PC-3 (cell line): Measurements from ENCODE around the gene CFAP65. TPM values are rescaled to one million over a fixed set of nuclear protein-coding genes. Genes with fewer than 3 reads are reported as not detected.

Experiments
- ATAC-seq: fragments of 200-7000 bp; cut with Tn5 transposase; 2 replicates; pipeline ENCODE4 v1.9.1; 2020; ENCODE audit warnings: mild to moderate bottlenecking, moderate library complexity
- BruUV-seq: library from RNA; stranded (reverse); fragments of 400-500 nt; replicated peaks from 2 replicates; lab custom pipeline; 2021; lab: Mats Ljungman, UMichigan
- CTCF ChIA-PET: fragments of 300-600 bp; sonication (Branson Sonifier 250); formaldehyde crosslinking; loops from one replicate; lab custom pipeline; 2022; ENCODE audit warnings: antibody characterized with exemption; lab: Charles Lee
- POLR2A ChIA-PET: fragments of 300-600 bp; sonication (Branson Sonifier 250); formaldehyde crosslinking; loops from one replicate; lab custom pipeline; 2022; ENCODE audit warnings: antibody characterized with exemption; ENCODE audit not compliant: unreplicated experiment; lab: Charles Lee
- DNase-seq: peaks from one replicate; pipeline ENCODE4 v3.0.0-alpha.2; 2015
- H2AFZ ChIP-seq: fragments of 300-600 bp; sonication (generic); 2 replicates; pipeline ENCODE4 v1.6.0; 2016; ENCODE audit warnings: antibody characterized with exemption, low read length
- H3F3A ChIP-seq: fragments of 300-600 bp; sonication (generic); one replicate; pipeline ENCODE4 v1.6.0; 2017; ENCODE audit warnings: antibody characterized with exemption, low read length, control low read depth, mild to moderate bottlenecking; ENCODE audit not compliant: unreplicated experiment
- H3K27ac ChIP-seq: fragments of 300-600 bp; sonication (generic); 2 replicates; pipeline ENCODE4 v1.5.1; 2016; ENCODE audit warnings: mild to moderate bottlenecking, low read length
- H3K27me3 ChIP-seq: fragments of 300-600 bp; sonication (generic); 2 replicates; pipeline ENCODE4 v1.6.1; 2016; ENCODE audit warnings: low read length, mixed read lengths
- H3K36me3 ChIP-seq: fragments of 300-600 bp; sonication (generic); 2 replicates; pipeline ENCODE4 v1.6.1; 2016; ENCODE audit warnings: low read depth, mixed run types, low read length, mixed read lengths
- H3K4me1 ChIP-seq: fragments of 300-600 bp; sonication (generic); 2 replicates; pipeline ENCODE4 v1.5.1; 2016; ENCODE audit warnings: low read length; ENCODE audit not compliant: insufficient read depth
- H3K4me2 ChIP-seq: fragments of 300-600 bp; sonication (generic); 2 replicates; pipeline ENCODE4 v1.6.0; 2016; ENCODE audit warnings: low read length
- H3K4me3 ChIP-seq: fragments of 300-600 bp; sonication (generic); 2 replicates; pipeline ENCODE4 v1.5.1; 2016; ENCODE audit warnings: mild to moderate bottlenecking, low read length, mixed read lengths
- H3K79me2 ChIP-seq: fragments of 300-600 bp; sonication (generic); 2 replicates; pipeline ENCODE4 v1.6.1; 2017; ENCODE audit warnings: low read length, mixed read lengths
- H3K9ac ChIP-seq: fragments of 300-600 bp; sonication (generic); 2 replicates; pipeline ENCODE4 v1.6.0; 2016; ENCODE audit warnings: mild to moderate bottlenecking, low read length
- H3K9me2 ChIP-seq: fragments of 300-600 bp; sonication (generic); replicated peaks from 2 replicates; pipeline ENCODE4 v1.6.1; 2016; ENCODE audit warnings: mixed run types, low read length, mixed read lengths
- H3K9me3 ChIP-seq: fragments of 300-600 bp; sonication (generic); 2 replicates; pipeline ENCODE4 v1.6.1; 2016; ENCODE audit warnings: low read length, mixed read lengths
- H4K20me1 ChIP-seq: fragments of 300-600 bp; sonication (generic); 2 replicates; pipeline ENCODE4 v1.6.1; 2016; ENCODE audit warnings: low read length, mixed read lengths
- EZH2 ChIP-seq: fragments of 300-600 bp; sonication (generic); IDR thresholded peaks from one replicate; pipeline ENCODE4 v1.6.1; 2017; ENCODE audit warnings: antibody characterized with exemption, mild to moderate bottlenecking, low read length; ENCODE audit not compliant: unreplicated experiment
- EZH2phosphoT487 ChIP-seq: fragments of 300-600 bp; sonication (generic); IDR thresholded peaks from 2 replicates; pipeline ENCODE4 v1.6.1; 2018; ENCODE audit warnings: mild to moderate bottlenecking, antibody characterized with exemption, low read length, borderline replicate concordance
- intact Hi-C: fragments of 100-400 bp; cut with micrococcal nuclease; formaldehyde crosslinking; loops from 2 replicates; pipeline ENCODE4 v1.9.0; 2023
- total RNA-seq: library from RNA; depleted of rRNA; stranded (reverse); fragments of >200 nt; gene quantifications from 2 replicates; pipeline ENCODE4 v1.2.3, GENCODE V29; 2014
- TF ChIP-seq, protein P1 (sequence below): fragments of 300-600 bp; sonication (generic); conservative IDR thresholded peaks from 2 replicates; pipeline ENCODE4 v1.5.1; 2017; ENCODE audit warnings: antibody characterized with exemption, low read depth, mild to moderate bottlenecking, low read length

CFAP65 gene
- total RNA-seq, 1 experiment from 2014 or later: 0.18 TPM

DNA sequence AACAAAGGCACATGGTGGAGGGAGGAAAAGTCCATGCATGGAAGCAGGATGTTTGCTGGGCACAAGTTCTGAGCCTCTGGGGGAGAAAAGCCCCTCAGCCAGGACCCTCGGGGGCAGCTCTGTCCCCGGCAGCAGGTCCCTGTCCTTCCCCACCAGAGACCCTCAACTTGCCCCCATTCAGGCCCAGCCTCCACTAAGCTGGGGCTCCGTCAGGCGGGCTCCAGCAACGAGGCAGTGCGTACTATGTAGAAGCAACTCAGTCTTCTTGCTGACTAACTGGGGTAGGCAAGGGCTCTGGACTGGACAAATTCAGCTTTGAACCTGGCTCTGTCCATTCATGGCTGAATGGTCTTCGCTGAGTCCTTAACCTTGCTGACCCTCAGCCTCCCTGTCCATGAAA, 23.0 kb downstream of the CFAP65 start:
- Histone ChIP-seq H3K79me2 (no peaks in the 10 kb centered on the region), H3K27ac (no peak overlapping the region), H3K4me3 (no peak overlapping the region), H2AFZ (no peak overlapping the region), H3K36me3 (no peaks in the 10 kb centered on the region), H3K4me1 (no peaks in the 10 kb centered on the region), H4K20me1 (no peaks in the 10 kb centered on the region), H3K9ac (no peak overlapping the region), H3K27me3 (no peaks in the 10 kb centered on the region), H3K4me2 (no peak overlapping the region), H3K9me3 (no peaks in the 10 kb centered on the region), H3F3A (no peaks in the 10 kb centered on the region), H3K9me2 (no peaks in the 10 kb centered on the region)
- no peak for TF ChIP-seq EZH2
- TF ChIP-seq, protein P1, sequence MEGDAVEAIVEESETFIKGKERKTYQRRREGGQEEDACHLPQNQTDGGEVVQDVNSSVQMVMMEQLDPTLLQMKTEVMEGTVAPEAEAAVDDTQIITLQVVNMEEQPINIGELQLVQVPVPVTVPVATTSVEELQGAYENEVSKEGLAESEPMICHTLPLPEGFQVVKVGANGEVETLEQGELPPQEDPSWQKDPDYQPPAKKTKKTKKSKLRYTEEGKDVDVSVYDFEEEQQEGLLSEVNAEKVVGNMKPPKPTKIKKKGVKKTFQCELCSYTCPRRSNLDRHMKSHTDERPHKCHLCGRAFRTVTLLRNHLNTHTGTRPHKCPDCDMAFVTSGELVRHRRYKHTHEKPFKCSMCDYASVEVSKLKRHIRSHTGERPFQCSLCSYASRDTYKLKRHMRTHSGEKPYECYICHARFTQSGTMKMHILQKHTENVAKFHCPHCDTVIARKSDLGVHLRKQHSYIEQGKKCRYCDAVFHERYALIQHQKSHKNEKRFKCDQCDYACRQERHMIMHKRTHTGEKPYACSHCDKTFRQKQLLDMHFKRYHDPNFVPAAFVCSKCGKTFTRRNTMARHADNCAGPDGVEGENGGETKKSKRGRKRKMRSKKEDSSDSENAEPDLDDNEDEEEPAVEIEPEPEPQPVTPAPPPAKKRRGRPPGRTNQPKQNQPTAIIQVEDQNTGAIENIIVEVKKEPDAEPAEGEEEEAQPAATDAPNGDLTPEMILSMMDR: no peak
- no peak for TF ChIP-seq EZH2phosphoT487
- no TSS peak for BruUV-seq
- ATAC-seq: no peak
- no peak for DNase-seq
- CTCF ChIA-PET: interaction anchor here (1.0 kb wide), 1 partner anchor 10 kb away, joined by 3 read pairs; no protein-coding TSS in a partner anchor
- intact Hi-C loops: no loop called here
- POLR2A ChIA-PET: no interaction called here

DNA sequence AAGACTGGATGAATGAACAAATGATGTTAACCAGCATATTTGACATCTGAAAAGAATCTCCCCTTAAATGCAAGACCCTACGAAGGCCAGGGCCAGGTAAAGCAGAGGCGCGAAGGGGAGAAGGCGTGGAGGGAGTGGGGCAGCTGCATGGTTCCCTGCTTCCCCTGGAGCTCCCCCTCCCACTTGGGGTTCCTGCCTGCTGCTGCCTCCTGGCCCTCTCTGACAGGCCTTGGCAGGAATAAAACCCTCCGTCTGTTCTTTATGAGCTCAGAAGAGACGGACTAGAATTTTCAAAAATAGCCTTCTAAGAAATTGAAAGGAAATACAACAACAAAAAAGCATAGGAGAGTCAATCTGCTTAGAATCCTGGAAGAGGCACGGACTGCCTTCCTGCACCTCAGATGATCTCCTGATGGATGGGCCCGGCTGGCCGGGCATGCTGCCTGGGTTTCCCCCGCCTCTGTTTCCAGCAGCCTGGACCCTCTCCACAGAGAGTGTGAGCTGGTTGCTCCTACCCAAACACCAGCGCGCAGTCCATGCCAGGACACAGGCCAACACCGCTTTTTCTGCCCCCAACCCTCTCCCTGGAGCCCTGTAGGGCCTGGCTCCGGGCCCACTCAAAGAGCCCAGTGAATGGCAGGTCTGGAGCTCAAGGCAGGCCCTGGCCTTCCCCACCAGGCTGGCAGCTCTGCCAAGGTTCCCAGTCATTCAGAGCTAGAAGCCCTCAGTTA, 23.9 kb downstream of the CFAP65 start:
- no peaks in the 10 kb centered on the region for H3K4me1 ChIP-seq
- no peaks in the 10 kb centered on the region for H3K9me3 ChIP-seq
- no peaks in the 10 kb centered on the region for H4K20me1 ChIP-seq
- H3K36me3 ChIP-seq: no peaks in the 10 kb centered on the region
- intact Hi-C loops: no loop called here
- no peaks in the 10 kb centered on the region for H3K9me2 ChIP-seq
- H3F3A ChIP-seq: no peaks in the 10 kb centered on the region
- H3K27me3 ChIP-seq: no peaks in the 10 kb centered on the region
- TF ChIP-seq EZH2phosphoT487 (no peak), EZH2 (no peak)
- TF ChIP-seq, protein P1: no peak
- no peak overlapping the region for H3K27ac ChIP-seq
- DNase-seq (no peak), ATAC-seq (no peak)
- no peak overlapping the region for H3K4me3 ChIP-seq
- ChIA-PET POLR2A (no interaction called here), CTCF (interaction anchor here (1.0 kb wide), 1 partner anchor 9 kb away, joined by 3 read pairs; no protein-coding TSS in a partner anchor)
- H3K79me2 ChIP-seq: no peaks in the 10 kb centered on the region
- no peak overlapping the region for H2AFZ ChIP-seq
- H3K9ac ChIP-seq: no peak overlapping the region
- no peak overlapping the region for H3K4me2 ChIP-seq
- no TSS peak for BruUV-seq

DNA sequence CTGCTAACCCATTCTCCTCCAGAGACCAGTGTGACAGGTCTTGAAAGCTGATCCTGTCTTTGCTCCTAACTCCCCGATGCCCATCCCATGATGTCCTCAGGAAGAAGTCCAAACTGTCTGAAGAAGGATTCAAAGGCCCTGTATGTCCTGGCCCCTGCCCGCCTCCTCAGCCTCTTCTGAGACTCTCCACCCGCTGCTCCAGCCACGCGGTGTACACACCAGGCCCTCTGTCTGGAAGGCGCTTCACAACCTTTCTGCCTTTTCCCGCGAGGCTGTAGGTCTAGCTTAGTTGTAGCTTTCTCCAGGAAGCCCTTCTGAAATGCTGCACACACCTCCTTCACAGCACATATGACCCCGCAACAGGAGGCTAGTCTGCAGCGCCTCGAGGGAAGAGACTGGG, 24.6 kb downstream of the CFAP65 start:
- ATAC-seq (no peak), DNase-seq (no peak)
- H2AFZ ChIP-seq: no peak overlapping the region
- H3K9ac ChIP-seq: no peak overlapping the region
- H3K4me2 ChIP-seq: no peak overlapping the region
- no peaks in the 10 kb centered on the region for H3K79me2 ChIP-seq
- H4K20me1 ChIP-seq: no peaks in the 10 kb centered on the region
- CTCF ChIA-PET: no interaction called here
- TF ChIP-seq EZH2 (no peak), EZH2phosphoT487 (no peak)
- TF ChIP-seq, protein P1: no peak
- intact Hi-C loops: no loop called here
- no peaks in the 10 kb centered on the region for H3K36me3 ChIP-seq
- POLR2A ChIA-PET: no interaction called here
- H3K4me3 ChIP-seq: no peak overlapping the region
- BruUV-seq: no TSS peak
- no peaks in the 10 kb centered on the region for H3F3A ChIP-seq
- H3K9me2 ChIP-seq: no peaks in the 10 kb centered on the region
- H3K9me3 ChIP-seq: no peaks in the 10 kb centered on the region
- H3K4me1 ChIP-seq: no peaks in the 10 kb centered on the region
- no peak overlapping the region for H3K27ac ChIP-seq
- no peaks in the 10 kb centered on the region for H3K27me3 ChIP-seq
